ENCODE data around the gene RPN1. TPM values are rescaled to one million over a fixed set of nuclear protein-coding genes. Genes with fewer than 3 reads are reported as not detected.
"Not testable (repeated sequence)": the region's sequence is repeated elsewhere in the genome, so short reads cannot be mapped to it uniquely, and the experiment has no call there.

Gene RPN1
- total RNA-seq, 1 donor from 2014 or later, result 506 TPM

- no peaks in the 10 kb centered on the region for H3K27me3 ChIP-seq (ENCODE audit: control insufficient read depth, insufficient read depth, low read length)
- no peaks in the 10 kb centered on the region for H3K36me3 ChIP-seq (ENCODE audit: control insufficient read depth, insufficient read depth, low read length)
- DNase-seq (ENCODE audit: low read depth) (no peak), FAIRE-seq (no peak)
- no peak overlapping the region for H3K4me3 ChIP-seq (ENCODE audit: low read depth, low read length)
- TF ChIP-seq CTCF (IDR thresholded peaks at IDR 0.05; ENCODE audit: insufficient read depth, low read length, severe bottlenecking), result no peak
These were observed 52.7 kb downstream of the RPN1 start for GRCh38 chr3:128597900-128598299.

- no peak for TF ChIP-seq CTCF (IDR thresholded peaks at IDR 0.05; ENCODE audit: insufficient read depth, low read length, severe bottlenecking)
- Histone ChIP-seq H3K27me3 (ENCODE audit: control insufficient read depth, insufficient read depth, low read length) (no peaks in the 10 kb centered on the region), H3K36me3 (ENCODE audit: control insufficient read depth, insufficient read depth, low read length) (no peaks in the 10 kb centered on the region), H3K4me3 (ENCODE audit: low read depth, low read length) (no peak overlapping the region)
- no peak for DNase-seq (ENCODE audit: low read depth)
- no peak for FAIRE-seq
These were observed 57.8 kb downstream of the RPN1 start for GRCh38 chr3:128592864-128593263.

GRCh38 chr3:128591738-128592426 is 58.7 kb downstream of the RPN1 start:
- no peak for TF ChIP-seq CTCF (IDR thresholded peaks at IDR 0.05; ENCODE audit: insufficient read depth, low read length, severe bottlenecking)
- DNase-seq (ENCODE audit: low read depth) (no peak), FAIRE-seq (no peak)
- Histone ChIP-seq H3K4me3 (ENCODE audit: low read depth, low read length) (no peak overlapping the region), H3K27me3 (ENCODE audit: control insufficient read depth, insufficient read depth, low read length) (no peaks in the 10 kb centered on the region), H3K36me3 (ENCODE audit: control insufficient read depth, insufficient read depth, low read length) (no peaks in the 10 kb centered on the region)

GRCh38 chr3:128590948-128591347 is 59.7 kb downstream of the RPN1 start:
- TF ChIP-seq CTCF (IDR thresholded peaks at IDR 0.05; ENCODE audit: insufficient read depth, low read length, severe bottlenecking), result no peak
- DNase-seq (ENCODE audit: low read depth) (no peak), FAIRE-seq (no peak)
- H3K4me3 ChIP-seq (ENCODE audit: low read depth, low read length), result no peak overlapping the region
- H3K27me3 ChIP-seq (ENCODE audit: control insufficient read depth, insufficient read depth, low read length), result no peaks in the 10 kb centered on the region
- no peaks in the 10 kb centered on the region for H3K36me3 ChIP-seq (ENCODE audit: control insufficient read depth, insufficient read depth, low read length)

- not testable (repeated sequence) for H3K4me3 ChIP-seq (ENCODE audit: low read depth, low read length); FAIRE-seq; H3K36me3 ChIP-seq (ENCODE audit: control insufficient read depth, insufficient read depth, low read length); H3K27me3 ChIP-seq (ENCODE audit: control insufficient read depth, insufficient read depth, low read length); DNase-seq (ENCODE audit: low read depth)
These were observed 60.6 kb downstream of the RPN1 start for GRCh38 chr3:128589985-128590384.

GRCh38 chr3:128588147-128588546 is 62.5 kb downstream of the RPN1 start:
- H3K36me3 ChIP-seq (ENCODE audit: control insufficient read depth, insufficient read depth, low read length), result no peaks in the 10 kb centered on the region
- FAIRE-seq (no peak), DNase-seq (ENCODE audit: low read depth) (no peak)
- H3K27me3 ChIP-seq (ENCODE audit: control insufficient read depth, insufficient read depth, low read length), result no peaks in the 10 kb centered on the region
- no peak overlapping the region for H3K4me3 ChIP-seq (ENCODE audit: low read depth, low read length)
- TF ChIP-seq CTCF (IDR thresholded peaks at IDR 0.05; ENCODE audit: insufficient read depth, low read length, severe bottlenecking), result no peak
